Activated CD4-positive, CD25-positive, alpha-beta regulatory T cell treated with anti-CD3 and anti-CD28 coated beads, Interleukin-2, amount 50 U/mL, for 24 hours (primary cell): Measurements from ENCODE around the gene SLC3A2.

Experiments
- ATAC-seq, 2 donors: fragments of 150-1000 bp; cut with Tn5 transposase; one replicate each; pipeline ENCODE4 v1.10.0; 2021; ENCODE audit warnings: mild to moderate bottlenecking in 1 of 2, moderate library complexity in 1 of 2

SLC3A2 gene

GRCh38 chr11:62881579-62882430 is 1.1 kb downstream of the SLC3A2 start:
- peak; percentile 73 for ATAC-seq

GRCh38 chr11:62882431-62882749 is 1.7 kb downstream of the SLC3A2 start:
- no peak for ATAC-seq

DNA sequence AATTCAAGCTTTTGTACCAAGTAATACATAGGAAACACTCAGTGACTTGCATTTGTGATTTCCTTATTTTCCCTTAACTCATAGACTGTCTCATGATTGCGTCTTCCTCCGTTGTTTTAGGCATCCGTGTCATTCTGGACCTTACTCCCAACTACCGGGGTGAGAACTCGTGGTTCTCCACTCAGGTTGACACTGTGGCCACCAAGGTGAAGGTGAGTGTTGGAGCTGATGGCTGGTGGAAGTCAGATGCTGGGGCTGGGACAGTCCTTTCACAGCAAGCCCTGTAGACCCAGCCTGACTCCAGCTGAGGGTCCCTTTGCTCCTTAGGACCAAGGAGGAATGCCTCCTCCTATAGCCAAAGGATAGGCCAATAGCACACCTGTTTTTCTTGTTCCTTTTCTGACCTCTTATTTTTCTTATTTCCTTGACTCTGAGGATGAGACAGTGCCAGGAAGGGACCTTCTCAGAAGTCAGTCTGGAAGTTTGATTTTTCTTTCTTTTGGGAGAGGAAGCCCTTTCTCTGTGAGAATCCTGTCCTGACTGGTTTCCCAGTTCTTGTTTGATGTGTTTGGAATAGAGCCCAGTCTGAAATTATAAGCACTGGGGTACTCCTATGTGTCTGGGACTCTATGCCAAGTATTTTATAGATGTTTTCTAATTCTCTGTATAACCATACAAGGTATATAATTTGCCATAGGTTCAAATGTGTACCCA is 2.2 kb downstream of the SLC3A2 start:
- no peak for ATAC-seq

GRCh38 chr11:62883673-62884072 is 3.0 kb downstream of the SLC3A2 start:
- ATAC-seq: no peak

GRCh38 chr11:62885137-62885750 is 4.5 kb downstream of the SLC3A2 start:
- no peak for ATAC-seq

DNA sequence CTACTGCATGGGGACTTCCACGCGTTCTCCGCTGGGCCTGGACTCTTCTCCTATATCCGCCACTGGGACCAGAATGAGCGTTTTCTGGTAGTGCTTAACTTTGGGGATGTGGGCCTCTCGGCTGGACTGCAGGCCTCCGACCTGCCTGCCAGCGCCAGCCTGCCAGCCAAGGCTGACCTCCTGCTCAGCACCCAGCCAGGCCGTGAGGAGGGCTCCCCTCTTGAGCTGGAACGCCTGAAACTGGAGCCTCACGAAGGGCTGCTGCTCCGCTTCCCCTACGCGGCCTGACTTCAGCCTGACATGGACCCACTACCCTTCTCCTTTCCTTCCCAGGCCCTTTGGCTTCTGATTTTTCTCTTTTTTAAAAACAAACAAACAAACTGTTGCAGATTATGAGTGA is 7.7 kb downstream of the SLC3A2 start:
- no peak for ATAC-seq

GRCh38 chr11:62889126-62889483 is 8.4 kb downstream of the SLC3A2 start:
- ATAC-seq: no peak

- peak in 1 of 2 donors; percentile 13 for ATAC-seq
Measured at GRCh38 chr11:62889484-62890437, 9.1 kb downstream of the SLC3A2 start.

GRCh38 chr11:62892077-62892922 is 11.6 kb downstream of the SLC3A2 start:
- ATAC-seq: peak; percentile 37 to 47

GRCh38 chr11:62895501-62895900 is 14.8 kb downstream of the SLC3A2 start:
- no peak for ATAC-seq

DNA sequence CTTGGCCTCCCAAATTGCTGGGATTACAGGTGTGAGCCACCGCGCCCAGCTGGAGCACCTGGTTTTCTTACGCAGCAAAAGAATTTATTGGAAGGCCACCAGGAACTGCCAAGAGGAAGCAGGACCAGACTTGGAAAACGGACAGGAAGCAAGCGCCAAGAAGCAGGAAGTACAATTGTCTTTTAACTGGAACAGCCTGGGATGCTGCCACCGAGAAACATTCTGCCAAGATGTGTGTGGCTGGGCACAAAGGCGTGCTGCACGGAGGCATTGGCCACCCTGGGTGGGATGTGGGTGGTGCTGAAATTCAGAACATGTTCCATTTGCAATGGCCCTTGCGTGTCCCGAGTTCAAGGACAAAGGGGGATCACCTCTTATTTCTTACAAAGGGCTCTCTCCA is 15.4 kb downstream of the SLC3A2 start:
- no peak for ATAC-seq

GRCh38 chr11:62897311-62897710 is 16.6 kb downstream of the SLC3A2 start:
- no peak for ATAC-seq

GRCh38 chr11:62898027-62898426 is 17.3 kb downstream of the SLC3A2 start:
- ATAC-seq: peak; percentile 54 to 60

DNA sequence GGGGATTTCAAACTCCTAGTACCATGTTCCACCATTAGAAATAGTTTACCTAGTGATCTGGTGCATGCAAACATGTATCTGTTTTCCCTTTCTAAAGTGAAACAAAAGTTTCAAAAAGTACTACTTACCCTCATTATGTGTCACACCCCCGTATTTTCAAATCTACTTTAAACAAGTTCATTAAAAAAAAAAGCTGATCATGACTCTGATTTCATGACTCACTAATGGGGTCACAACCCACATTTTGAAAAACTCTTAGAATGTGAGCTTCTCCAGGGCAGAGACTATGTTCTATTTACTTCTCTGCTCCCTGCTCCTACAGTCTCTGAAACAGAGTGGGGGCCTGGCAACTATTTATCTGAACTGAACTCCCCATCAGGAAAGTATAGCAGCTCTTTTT is 22.2 kb downstream of the SLC3A2 start:
- peak; percentile 67 to 73 for ATAC-seq

DNA sequence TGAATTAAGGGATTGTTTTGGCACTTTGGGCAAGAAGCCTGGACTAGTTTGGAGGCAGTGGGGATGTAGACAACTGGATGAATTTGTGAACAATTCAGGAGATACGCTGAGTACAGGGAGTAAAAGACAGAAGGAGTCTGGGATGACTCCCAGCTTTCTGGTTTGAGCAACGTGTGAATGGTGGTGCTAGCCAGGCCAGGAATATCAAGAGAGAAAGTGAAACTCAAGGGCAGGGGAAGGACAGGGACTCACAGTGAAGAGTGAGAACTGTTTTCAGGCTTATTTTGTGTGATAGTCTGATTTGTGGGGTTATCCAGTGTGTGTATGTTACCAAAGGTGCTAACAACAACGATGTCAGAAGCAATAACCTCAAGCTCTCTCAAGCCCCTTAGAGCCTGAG is 24.6 kb downstream of the SLC3A2 start:
- no peak for ATAC-seq

- ATAC-seq: peak; percentile 37 to 55
Measured at GRCh38 chr11:62905927-62906531, 25.3 kb downstream of the SLC3A2 start.

DNA sequence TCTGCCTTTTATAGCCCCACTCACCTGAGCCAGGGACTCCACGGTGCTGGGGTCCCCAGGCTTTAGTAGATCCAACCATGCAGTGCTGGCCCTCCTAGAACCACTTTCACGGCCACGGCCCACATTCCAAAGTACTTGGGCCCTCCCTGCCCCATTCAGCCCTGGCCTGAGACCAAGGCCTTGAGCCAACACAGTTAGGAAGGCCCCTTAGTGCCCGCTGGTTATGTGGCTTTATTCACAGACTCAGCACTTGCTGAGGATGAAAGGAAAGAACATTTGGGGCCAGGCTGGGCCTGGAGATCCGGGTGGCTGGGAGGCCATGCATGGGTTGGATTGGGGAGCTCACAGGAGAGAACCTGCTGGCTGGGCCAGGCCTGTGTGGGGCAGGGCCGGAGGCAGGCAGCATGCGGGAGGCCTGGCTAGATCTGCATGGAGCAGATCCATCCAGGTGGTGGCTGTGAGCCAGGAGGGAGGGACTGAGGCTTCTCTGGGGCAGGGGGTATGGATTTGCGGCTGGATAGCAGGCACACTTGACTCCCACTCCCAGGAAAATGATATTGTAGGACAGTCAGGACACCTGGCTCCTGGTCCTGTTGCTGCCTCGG is 27.9 kb downstream of the SLC3A2 start:
- ATAC-seq: no peak

DNA sequence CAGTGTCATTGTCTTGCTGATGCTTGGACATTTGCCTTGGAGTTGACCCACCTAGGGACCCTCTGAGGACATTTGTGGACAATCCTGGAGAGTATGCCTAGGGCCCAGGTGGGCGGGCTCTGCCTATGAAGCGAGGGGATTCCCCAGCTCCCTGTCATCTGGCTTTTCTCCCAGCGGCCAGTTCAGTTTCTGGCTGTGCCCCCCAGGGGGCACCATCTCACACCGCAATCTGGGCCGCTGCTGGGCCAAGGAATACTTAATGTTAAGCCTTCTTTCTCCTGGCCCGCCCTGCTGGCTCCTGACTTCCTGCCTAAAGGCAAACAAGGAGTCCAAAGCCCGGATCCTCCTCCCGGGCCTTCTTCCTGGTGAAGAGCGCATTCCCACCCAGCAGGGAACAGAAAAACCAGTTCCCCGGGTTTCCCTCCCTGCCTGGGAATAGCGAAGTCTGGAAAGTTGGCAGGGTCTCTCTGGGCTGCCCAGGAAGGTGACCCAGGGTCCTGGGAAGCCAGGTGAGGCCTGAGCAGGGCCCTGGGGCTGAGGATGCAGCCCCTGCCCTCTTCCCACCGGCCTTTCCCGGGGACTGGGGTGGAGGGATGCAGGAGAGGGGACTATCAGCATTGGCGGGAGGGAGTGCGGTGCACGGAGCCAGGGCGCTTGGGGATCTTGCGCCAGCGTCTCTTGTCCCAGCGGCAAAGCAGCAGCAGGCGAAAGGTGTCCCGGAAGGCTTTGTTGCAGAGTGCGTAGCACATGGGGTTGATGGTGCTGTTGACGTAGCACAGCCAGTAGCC is 28.6 kb downstream of the SLC3A2 start:
- ATAC-seq: peak in 1 of 2 donors; percentile 30

DNA sequence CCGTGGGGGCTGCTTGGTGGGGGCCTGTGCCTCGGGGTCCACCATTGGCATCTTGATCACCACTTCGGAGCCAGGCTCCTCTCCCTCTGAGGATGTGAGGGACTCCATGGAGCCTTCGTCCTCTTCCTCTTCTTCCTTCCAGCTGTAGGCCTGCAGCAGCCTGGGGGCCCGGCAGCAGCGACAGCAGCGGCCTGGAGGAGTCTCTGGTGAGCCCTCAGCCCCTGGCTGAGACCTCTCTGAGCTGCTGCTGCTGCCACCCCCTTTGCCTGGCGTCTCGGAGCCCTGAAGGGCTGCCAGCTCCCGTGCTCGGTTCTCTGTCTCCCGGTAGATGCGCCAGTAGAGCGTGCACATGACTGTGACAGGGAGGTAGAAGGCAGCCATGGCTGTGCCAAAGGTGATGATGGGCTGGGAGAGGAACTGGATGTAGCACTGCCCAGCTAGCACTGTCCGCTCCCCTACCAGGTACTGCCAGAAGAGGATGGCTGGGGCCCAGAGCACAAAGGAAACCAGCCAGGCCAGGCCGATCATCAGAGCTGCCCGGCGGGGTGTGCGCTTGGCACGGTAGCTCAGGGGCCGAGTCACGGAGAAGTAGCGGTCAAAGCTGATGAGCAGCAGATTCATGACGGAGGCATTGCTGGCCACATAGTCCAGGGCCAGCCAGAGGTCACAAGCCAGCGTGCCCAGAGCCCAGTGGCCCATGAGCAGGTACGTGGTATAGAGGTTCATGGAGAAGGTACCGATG is 29.6 kb downstream of the SLC3A2 start:
- ATAC-seq: no peak
